GM10847 (cell line): ENCODE measurements around the gene GPRIN3.

ENCODE experiments used
- POLR2A ChIP-seq: IDR thresholded peaks from 2 replicates; pipeline ENCODE4 v1.6.1; 2011; ENCODE audit not compliant: insufficient read length; ENCODE audit errors: extremely low read depth

The GPRIN3 gene

GRCh38 chr4:89256203-89256800 is 51.3 kb downstream of the GPRIN3 start:
- no peak for TF ChIP-seq POLR2A

- no peak for TF ChIP-seq POLR2A
Measured at GRCh38 chr4:89254847-89255246, 52.8 kb downstream of the GPRIN3 start.

GRCh38 chr4:89253935-89254334 is 53.7 kb downstream of the GPRIN3 start:
- TF ChIP-seq POLR2A = no peak

GRCh38 chr4:89253311-89253710 is 54.3 kb downstream of the GPRIN3 start:
- TF ChIP-seq POLR2A = no peak

GRCh38 chr4:89251396-89251795 is 56.2 kb downstream of the GPRIN3 start:
- TF ChIP-seq POLR2A = no peak

GRCh38 chr4:89249716-89250361 is 57.8 kb downstream of the GPRIN3 start:
- no peak for TF ChIP-seq POLR2A

GRCh38 chr4:89249313-89249712 is 58.3 kb downstream of the GPRIN3 start:
- TF ChIP-seq POLR2A = no peak

GRCh38 chr4:89248879-89249281 is 58.7 kb downstream of the GPRIN3 start:
- TF ChIP-seq POLR2A = no peak

- no peak for TF ChIP-seq POLR2A
Measured at GRCh38 chr4:89247951-89248350, 59.6 kb downstream of the GPRIN3 start.

- TF ChIP-seq POLR2A = no peak
Measured at GRCh38 chr4:89245459-89245858, 62.1 kb downstream of the GPRIN3 start.

- no peak for TF ChIP-seq POLR2A
Measured at GRCh38 chr4:89243733-89244252, 63.8 kb downstream of the GPRIN3 start.

- no peak for TF ChIP-seq POLR2A
Measured at GRCh38 chr4:89242864-89243732, 64.5 kb downstream of the GPRIN3 start.

- TF ChIP-seq POLR2A = no peak
Measured at GRCh38 chr4:89242216-89242615, 65.4 kb downstream of the GPRIN3 start.

- no peak for TF ChIP-seq POLR2A
Measured at GRCh38 chr4:89230271-89230670, 77.3 kb downstream of the GPRIN3 start.

- TF ChIP-seq POLR2A = no peak
Measured at GRCh38 chr4:89226665-89227574, 80.7 kb downstream of the GPRIN3 start.
